Tibial artery (tissue), 4 donors: Measurements from ENCODE around the gene TSHZ2.
A peak's percentile ranks its signal among the peaks of the same experiment; 100 is the strongest.

Experiments
- DNase-seq, 2 donors: peaks; one replicate each; pipeline ENCODE4 v3.0.0-alpha.2; 2019
- H3K27ac ChIP-seq, 2 donors: fragments of 200-600 bp; sonication (generic) in 1 of 2; 1 replicate in 1 of 2; 2 replicates in 1 of 2; pipeline ENCODE4 v1.5.1; 2018 to 2019; ENCODE audit warnings: mild to moderate bottlenecking in 1 of 2
- H3K27me3 ChIP-seq, 2 donors: fragments of 200-600 bp; sonication (generic) in 1 of 2; one replicate each; pipeline versions ENCODE4 v1.5.1 to v1.6.0; 2016 to 2019
- H3K36me3 ChIP-seq, 3 donors: fragments of 200-600 bp; sonication (generic) in 2 of 3; one replicate each; pipeline ENCODE4 v1.5.1; 2016 to 2019; ENCODE audit warnings: mild to moderate bottlenecking in 2 of 3
- H3K4me1 ChIP-seq, 4 donors: fragments of 200-600 bp; sonication (generic) in 2 of 4; 1 replicate in 3 of 4; 2 replicates in 1 of 4; pipeline ENCODE4 v1.5.1; 2016 to 2019
- H3K4me3 ChIP-seq, 2 donors: fragments of 200-600 bp; sonication (generic) in 1 of 2; 1 replicate in 1 of 2; 2 replicates in 1 of 2; pipeline ENCODE4 v1.5.1; 2018 to 2019; ENCODE audit warnings: mild to moderate bottlenecking in 2 of 2
- H3K9me3 ChIP-seq, 3 donors: fragments of 200-600 bp; sonication (generic) in 1 of 3; one replicate each; pipeline ENCODE4 v1.5.1; 2016 to 2019
- CTCF ChIP-seq, 2 experiments: fragments of 200-600 bp in 1 of 2; fragments of 450-650 bp in 1 of 2; IDR thresholded peaks; one replicate each; pipeline ENCODE4 v1.5.1; 2017 to 2019; ENCODE audit warnings: antibody characterized with exemption in 2 of 2, mild to moderate bottlenecking in 1 of 2, moderate library complexity in 1 of 2
- intact Hi-C: fragments of 100-400 bp; cut with DNase I; formaldehyde crosslinking; loops from one replicate; pipeline ENCODE4 v1.15.0; 2023; ENCODE audit warnings: low total_unique reads

TSHZ2 gene

GRCh38 chr20:53032478-53032932 lies 60.3 kb downstream of the TSHZ2 start:
- intact Hi-C loops, result no loop called here
- no peaks in the 10 kb centered on the region for H3K36me3 ChIP-seq
- no peak overlapping the region for H3K4me3 ChIP-seq
- H3K27ac ChIP-seq, result peak overlapping the region in 1 of 2 donors; percentile 47
- DNase-seq, result peak in 1 of 2 donors; percentile 66
- no peaks in the 10 kb centered on the region for H3K9me3 ChIP-seq
- TF ChIP-seq CTCF (IDR thresholded peaks at IDR 0.05), result no peak
- peaks cover 0 to 3% (median 0%) of the 10 kb centered on the region in 4 donors for H3K4me1 ChIP-seq
- no peaks in the 10 kb centered on the region for H3K27me3 ChIP-seq

- peaks cover 0 to 3% (median 0%) of the 10 kb centered on the region in 4 donors for H3K4me1 ChIP-seq
- no peak overlapping the region for H3K4me3 ChIP-seq
- intact Hi-C loops, result no loop called here
- no peak for TF ChIP-seq CTCF (IDR thresholded peaks at IDR 0.05)
- no peaks in the 10 kb centered on the region for H3K27me3 ChIP-seq
- no peak for DNase-seq
- no peaks in the 10 kb centered on the region for H3K36me3 ChIP-seq
- H3K9me3 ChIP-seq, result no peaks in the 10 kb centered on the region
- H3K27ac ChIP-seq, result no peak overlapping the region
Observed at GRCh38 chr20:53033176-53033575, 61.0 kb downstream of the TSHZ2 start.

- intact Hi-C loops, result no loop called here
Observed at GRCh38 chr20:53034899-53035298, 62.7 kb downstream of the TSHZ2 start.

GRCh38 chr20:53036992-53037391 lies 64.8 kb downstream of the TSHZ2 start:
- TF ChIP-seq CTCF (IDR thresholded peaks at IDR 0.05), result no peak
- no peaks in the 10 kb centered on the region for H3K27me3 ChIP-seq
- no peaks in the 10 kb centered on the region for H3K36me3 ChIP-seq
- no peaks in the 10 kb centered on the region for H3K9me3 ChIP-seq
- H3K4me1 ChIP-seq, result peaks cover 0 to 3% (median 0%) of the 10 kb centered on the region in 4 donors
- H3K4me3 ChIP-seq, result no peak overlapping the region
- intact Hi-C loops, result no loop called here
- no peak overlapping the region for H3K27ac ChIP-seq
- no peak for DNase-seq

More at GRCh38 chr20:53034899-53035298, 62.7 kb downstream of the TSHZ2 start:
- H3K4me1 ChIP-seq, result peaks cover 0 to 3% (median 0%) of the 10 kb centered on the region in 4 donors
- H3K27me3 ChIP-seq, result no peaks in the 10 kb centered on the region
- no peaks in the 10 kb centered on the region for H3K36me3 ChIP-seq
- DNase-seq, result no peak
- no peak for TF ChIP-seq CTCF (IDR thresholded peaks at IDR 0.05)
- H3K27ac ChIP-seq, result no peak overlapping the region
- H3K4me3 ChIP-seq, result no peak overlapping the region
- H3K9me3 ChIP-seq, result no peaks in the 10 kb centered on the region

- Histone ChIP-seq H3K4me1 (peaks cover 0 to 3% (median 0%) of the 10 kb centered on the region in 4 donors), H3K27me3 (no peaks in the 10 kb centered on the region), H3K9me3 (no peaks in the 10 kb centered on the region), H3K27ac (no peak overlapping the region), H3K36me3 (no peaks in the 10 kb centered on the region), H3K4me3 (no peak overlapping the region)
- no peak for DNase-seq
- TF ChIP-seq CTCF (IDR thresholded peaks at IDR 0.05), result no peak
- intact Hi-C loops, result no loop called here
Observed at GRCh38 chr20:53037621-53038020, 65.5 kb downstream of the TSHZ2 start.

GRCh38 chr20:53038299-53038698 lies 66.1 kb downstream of the TSHZ2 start:
- intact Hi-C loops, result no loop called here
- H3K27me3 ChIP-seq, result no peaks in the 10 kb centered on the region
- H3K27ac ChIP-seq, result no peak overlapping the region
- no peaks in the 10 kb centered on the region for H3K9me3 ChIP-seq
- TF ChIP-seq CTCF (IDR thresholded peaks at IDR 0.05), result no peak
- H3K36me3 ChIP-seq, result no peaks in the 10 kb centered on the region
- H3K4me1 ChIP-seq, result peaks cover 0 to 6% (median 0%) of the 10 kb centered on the region in 4 donors
- no peak overlapping the region for H3K4me3 ChIP-seq
- DNase-seq, result no peak
